SK-N-MC (cell line): Measurements from ENCODE around the gene CAMTA1.

Source experiments
- EZH2 ChIP-seq: fragments of 200-600 bp; sonication (generic); IDR thresholded peaks from one replicate; pipeline ENCODE4 v1.6.1; 2017; ENCODE audit warnings: antibody characterized with exemption
- FOXP2 ChIP-seq: optimal IDR thresholded peaks from 2 replicates; pipeline ENCODE3; 2011; ENCODE audit warnings: mild to moderate bottlenecking, moderate library complexity; ENCODE audit not compliant: insufficient read depth; ENCODE audit errors: extremely low read length, control extremely low read depth
- POLR2AphosphoS5 ChIP-seq: IDR thresholded peaks from 2 replicates; pipeline ENCODE4 v1.6.1; 2012; ENCODE audit warnings: mild to moderate bottlenecking, low read depth, low read length, borderline replicate concordance

DNA sequence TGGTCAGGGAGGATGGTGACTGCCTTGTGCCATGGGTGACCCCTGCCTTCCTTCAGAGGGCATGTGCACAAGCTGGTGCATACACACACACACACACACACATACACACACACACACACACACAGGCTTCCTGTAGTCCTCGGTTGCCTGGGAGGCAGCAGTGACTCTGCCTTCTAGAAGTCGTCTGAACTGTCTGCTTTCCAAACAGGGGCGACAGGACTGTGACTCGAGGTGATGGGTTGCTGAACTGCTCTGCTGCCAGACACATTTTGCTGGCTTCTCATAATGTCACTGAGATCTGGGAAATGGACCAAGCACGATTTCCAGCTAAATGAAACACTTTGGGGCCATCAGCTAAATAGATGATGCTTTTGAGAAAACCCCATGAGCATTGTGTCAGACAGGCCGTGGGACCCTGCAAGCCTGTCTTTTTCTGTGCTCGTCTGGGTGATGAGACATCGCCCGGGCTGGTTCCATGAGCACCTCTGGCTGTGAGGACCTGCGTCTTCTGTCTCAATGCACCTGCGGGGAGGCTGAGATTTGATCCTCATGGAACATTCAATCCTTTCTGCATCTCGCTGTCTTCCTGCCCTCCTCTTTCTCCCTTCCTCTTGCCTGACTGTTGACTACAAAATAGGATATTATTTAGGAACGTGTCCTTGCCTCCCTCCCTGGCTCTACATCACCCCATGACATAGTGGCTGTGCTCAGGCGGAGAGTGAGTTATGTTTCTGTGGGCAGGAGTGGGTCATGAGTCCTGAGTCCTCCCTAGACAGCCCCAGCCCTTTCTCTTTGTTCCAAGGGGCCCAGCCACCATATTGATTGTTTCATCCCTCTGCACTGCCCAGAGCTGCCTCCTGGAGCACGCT is 436.8 kb downstream of the CAMTA1 start:
- TF ChIP-seq EZH2 (no peak), POLR2AphosphoS5 (no peak), FOXP2 (no peak)
